Right lobe of liver (tissue), 4 donors: ENCODE measurements around the gene SLMAP.

Experiments
- POLR2A ChIP-seq: fragments of 450-650 bp; IDR thresholded peaks from one replicate; pipeline ENCODE4 v1.6.1; 2017; ENCODE audit warnings: antibody characterized with exemption, mild to moderate bottlenecking
- TF ChIP-seq, protein P1 (sequence below), 4 donors: fragments of 200-600 bp in 3 of 4; fragments of 450-650 bp in 1 of 4; IDR thresholded peaks; one replicate each; pipeline versions ENCODE4 v1.5.1 to v1.8.0; 2016 to 2022; ENCODE audit warnings: antibody characterized with exemption in 4 of 4, mild to moderate bottlenecking in 2 of 4
- donor health status: DM: no; HTN: no; CAD: no.
- donor health status: DM: no; HTN: no; CAD: no.
- donor health status: DM: no; HTN: yes; CAD: no.

DNA sequence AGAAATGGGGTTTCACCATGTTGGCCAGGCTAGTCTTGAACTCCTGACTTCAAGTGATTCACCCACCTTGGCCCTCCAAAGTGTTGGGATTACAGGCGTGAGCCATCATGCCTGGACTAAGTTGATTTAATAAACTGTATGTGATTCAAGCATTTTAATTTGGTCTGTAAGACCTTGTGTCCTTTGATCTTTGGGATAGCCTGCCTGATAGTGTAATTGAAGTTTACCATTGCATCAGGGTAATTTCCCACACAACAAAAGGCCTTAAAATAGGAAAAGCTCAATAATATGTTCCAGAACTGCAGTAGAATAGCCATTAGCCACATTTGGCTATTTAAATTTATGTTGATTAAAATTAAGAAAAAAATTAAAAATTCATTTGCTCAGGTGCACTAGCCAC is 38.0 kb upstream of the SLMAP start:
- TF ChIP-seq, protein P1, sequence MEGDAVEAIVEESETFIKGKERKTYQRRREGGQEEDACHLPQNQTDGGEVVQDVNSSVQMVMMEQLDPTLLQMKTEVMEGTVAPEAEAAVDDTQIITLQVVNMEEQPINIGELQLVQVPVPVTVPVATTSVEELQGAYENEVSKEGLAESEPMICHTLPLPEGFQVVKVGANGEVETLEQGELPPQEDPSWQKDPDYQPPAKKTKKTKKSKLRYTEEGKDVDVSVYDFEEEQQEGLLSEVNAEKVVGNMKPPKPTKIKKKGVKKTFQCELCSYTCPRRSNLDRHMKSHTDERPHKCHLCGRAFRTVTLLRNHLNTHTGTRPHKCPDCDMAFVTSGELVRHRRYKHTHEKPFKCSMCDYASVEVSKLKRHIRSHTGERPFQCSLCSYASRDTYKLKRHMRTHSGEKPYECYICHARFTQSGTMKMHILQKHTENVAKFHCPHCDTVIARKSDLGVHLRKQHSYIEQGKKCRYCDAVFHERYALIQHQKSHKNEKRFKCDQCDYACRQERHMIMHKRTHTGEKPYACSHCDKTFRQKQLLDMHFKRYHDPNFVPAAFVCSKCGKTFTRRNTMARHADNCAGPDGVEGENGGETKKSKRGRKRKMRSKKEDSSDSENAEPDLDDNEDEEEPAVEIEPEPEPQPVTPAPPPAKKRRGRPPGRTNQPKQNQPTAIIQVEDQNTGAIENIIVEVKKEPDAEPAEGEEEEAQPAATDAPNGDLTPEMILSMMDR (IDR thresholded peaks at IDR 0.05): no peak
- no peak for TF ChIP-seq POLR2A
